ENCODE results near the gene NOX5. TPM values are rescaled to one million over a fixed set of nuclear protein-coding genes. Genes with fewer than 3 reads are reported as not detected.

Gene NOX5
- total RNA-seq, 2 donors from 2014 or later, result 0.05 to 0.17 TPM

DNA sequence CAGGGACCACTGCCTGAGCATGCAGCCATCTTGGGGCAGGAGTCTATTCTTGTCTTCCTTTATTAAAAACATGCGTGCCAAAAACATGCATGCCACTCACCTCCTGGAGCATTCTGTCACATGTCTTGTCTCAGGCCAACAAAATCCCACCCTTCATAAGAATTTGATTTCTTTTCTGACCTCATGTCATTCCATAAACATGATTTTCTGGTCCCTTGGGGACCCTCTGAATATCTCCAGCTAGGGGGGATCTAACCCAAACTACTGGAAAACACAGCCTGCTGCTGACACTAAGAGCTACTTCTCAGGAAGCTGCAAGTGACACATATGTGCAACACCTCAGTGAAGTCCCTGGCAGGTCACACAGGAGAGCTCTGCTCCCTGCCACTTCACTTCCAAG lies 26.8 kb upstream of the NOX5 start:
- intact Hi-C loops (cut with DNase I), result no loop called here
- Histone ChIP-seq H3K9me3 (no peaks in the 10 kb centered on the region), H3K4me3 (no peak overlapping the region), H3K9ac (ENCODE audit: low read depth in 2 of 2, low read length in 2 of 2) (no peak overlapping the region), H3K4me1 (no peaks in the 10 kb centered on the region), H3K27ac (no peak overlapping the region), H3K36me3 (no peaks in the 10 kb centered on the region), H3K27me3 (no peaks in the 10 kb centered on the region)
- no peak for TF ChIP-seq CTCF (IDR thresholded peaks at IDR 0.05)
- no peak for DNase-seq

GRCh38 chr15:68989541-68990230 lies 24.8 kb upstream of the NOX5 start:
- no peaks in the 10 kb centered on the region for H3K27me3 ChIP-seq
- intact Hi-C loops (cut with DNase I), result no loop called here
- no peaks in the 10 kb centered on the region for H3K9me3 ChIP-seq
- no peak overlapping the region for H3K9ac ChIP-seq (ENCODE audit: low read depth in 2 of 2, low read length in 2 of 2)
- no peaks in the 10 kb centered on the region for H3K4me1 ChIP-seq
- H3K27ac ChIP-seq, result no peak overlapping the region
- no peaks in the 10 kb centered on the region for H3K36me3 ChIP-seq
- H3K4me3 ChIP-seq, result no peak overlapping the region
- no peak for TF ChIP-seq CTCF (IDR thresholded peaks at IDR 0.05)
- no peak for DNase-seq

GRCh38 chr15:68990231-68990991 lies 24.1 kb upstream of the NOX5 start:
- intact Hi-C loops (cut with DNase I), result no loop called here

DNA sequence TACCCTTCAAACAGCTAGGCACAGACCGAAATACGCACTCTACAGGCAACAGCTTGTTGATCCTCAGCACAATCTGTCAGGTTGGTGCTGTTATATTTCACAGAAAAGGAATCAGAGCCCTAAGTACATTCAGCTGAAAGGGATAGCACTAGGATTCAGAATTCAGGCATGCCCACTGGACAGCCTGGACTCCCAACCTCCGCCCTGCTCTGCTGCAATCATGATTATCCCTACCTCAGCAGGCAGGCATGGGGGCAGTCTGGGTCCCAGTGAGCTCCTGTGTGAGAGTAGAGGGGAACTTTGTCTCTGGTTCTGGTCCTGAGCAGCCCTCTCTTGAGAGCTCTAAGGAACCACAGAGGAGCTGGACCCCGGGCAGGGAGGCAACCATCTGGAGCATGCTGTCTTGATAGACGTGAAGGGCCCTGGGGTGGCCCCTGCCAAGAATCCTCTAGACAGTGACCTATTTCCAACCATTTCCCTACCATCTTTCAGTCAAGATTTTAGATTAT lies 23.4 kb upstream of the NOX5 start:
- TF ChIP-seq CTCF (IDR thresholded peaks at IDR 0.05), result no peak
- H3K4me3 ChIP-seq, result no peak overlapping the region
- H3K36me3 ChIP-seq, result no peaks in the 10 kb centered on the region
- H3K27me3 ChIP-seq, result no peaks in the 10 kb centered on the region
- H3K4me1 ChIP-seq, result no peaks in the 10 kb centered on the region
- H3K27ac ChIP-seq, result no peak overlapping the region
- intact Hi-C loops (cut with DNase I), result no loop called here
- no peaks in the 10 kb centered on the region for H3K9me3 ChIP-seq
- DNase-seq, result no peak
- no peak overlapping the region for H3K9ac ChIP-seq (ENCODE audit: low read depth in 2 of 2, low read length in 2 of 2)

More at GRCh38 chr15:68990231-68990991, 24.1 kb upstream of the NOX5 start:
- Histone ChIP-seq H3K9me3 (no peaks in the 10 kb centered on the region), H3K27me3 (no peaks in the 10 kb centered on the region), H3K4me3 (no peak overlapping the region), H3K4me1 (no peaks in the 10 kb centered on the region), H3K9ac (ENCODE audit: low read depth in 2 of 2, low read length in 2 of 2) (no peak overlapping the region), H3K36me3 (no peaks in the 10 kb centered on the region), H3K27ac (no peak overlapping the region)
- no peak for TF ChIP-seq CTCF (IDR thresholded peaks at IDR 0.05)
- no peak for DNase-seq

DNA sequence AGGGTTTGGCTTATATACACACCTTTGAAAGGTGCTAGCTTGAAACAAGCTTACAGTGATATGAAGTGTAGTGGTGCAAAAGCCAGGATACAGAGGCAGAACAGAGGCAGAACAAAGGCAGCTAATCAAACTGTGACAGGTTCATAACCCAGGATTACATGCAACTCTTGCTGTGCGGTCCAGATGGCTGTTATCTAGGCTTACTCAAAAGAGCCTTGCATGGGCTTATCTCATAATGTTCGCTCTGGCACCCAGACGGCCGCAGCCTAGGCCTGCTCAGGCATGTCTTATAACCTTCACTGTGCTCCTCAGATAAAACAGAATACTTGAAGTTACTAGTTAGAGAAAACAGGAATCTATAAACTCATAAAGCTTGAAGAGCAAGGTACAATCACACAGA lies 22.8 kb upstream of the NOX5 start:
- no peak overlapping the region for H3K9ac ChIP-seq (ENCODE audit: low read depth in 2 of 2, low read length in 2 of 2)
- intact Hi-C loops (cut with DNase I), result no loop called here
- no peaks in the 10 kb centered on the region for H3K36me3 ChIP-seq
- no peak overlapping the region for H3K4me3 ChIP-seq
- no peak for DNase-seq
- no peaks in the 10 kb centered on the region for H3K4me1 ChIP-seq
- no peak for TF ChIP-seq CTCF (IDR thresholded peaks at IDR 0.05)
- H3K27me3 ChIP-seq, result no peaks in the 10 kb centered on the region
- H3K9me3 ChIP-seq, result no peaks in the 10 kb centered on the region
- no peak overlapping the region for H3K27ac ChIP-seq

Measured in colonic mucosa (tissue), 4 donors.